ENCODE data around the gene ATP5PO.
"Not testable (repeated sequence)": the region's sequence is repeated elsewhere in the genome, so short reads cannot be mapped to it uniquely, and the experiment has no call there.

Gene ATP5PO

GRCh38 chr21:33865996-33866575 lies 49.5 kb downstream of the ATP5PO start:
- no peak for DNase-seq

DNA sequence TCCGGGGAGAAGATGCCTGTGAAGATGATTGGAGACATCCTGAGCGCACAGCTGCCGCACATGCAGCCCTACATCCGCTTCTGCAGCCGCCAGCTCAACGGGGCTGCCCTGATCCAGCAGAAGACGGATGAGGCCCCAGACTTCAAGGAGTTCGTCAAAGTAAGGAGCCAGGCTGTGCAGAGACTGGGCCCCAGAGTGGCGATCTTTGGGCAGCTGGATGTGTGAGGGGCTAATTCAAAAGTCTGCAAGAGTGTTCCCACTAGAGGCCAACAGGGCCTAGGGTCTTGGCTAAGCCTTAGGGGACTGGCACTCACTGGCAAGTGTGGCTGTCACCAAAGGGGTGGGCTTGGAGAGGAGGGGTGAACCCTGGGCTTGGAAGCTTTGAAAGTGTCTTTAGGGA lies 50.4 kb downstream of the ATP5PO start:
- no peak for DNase-seq

DNA sequence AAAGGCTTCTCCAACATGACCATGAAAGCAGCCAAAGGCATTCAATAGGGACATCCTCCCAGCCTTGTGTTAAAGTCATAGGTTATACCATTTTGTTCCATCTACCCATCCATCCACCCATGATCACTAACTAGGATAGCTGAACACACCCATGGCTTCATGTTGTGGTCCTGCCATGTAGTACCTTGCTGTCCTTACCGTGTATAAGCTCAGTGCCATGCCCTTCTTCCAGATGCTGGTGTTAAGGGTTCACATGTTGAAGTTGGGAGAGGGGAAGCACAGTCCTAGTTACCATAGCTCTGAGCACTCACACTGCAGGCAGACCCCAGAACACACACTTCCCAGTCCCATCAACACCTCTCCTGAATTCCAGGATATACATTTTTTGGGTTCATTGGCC lies 51.5 kb downstream of the ATP5PO start:
- no peak for DNase-seq

- DNase-seq: not testable (repeated sequence)
These were observed 52.4 kb downstream of the ATP5PO start for GRCh38 chr21:33863191-33863590.

GRCh38 chr21:33861125-33861524 lies 54.5 kb downstream of the ATP5PO start:
- no peak for DNase-seq

GRCh38 chr21:33860332-33860879 lies 55.2 kb downstream of the ATP5PO start:
- no peak for DNase-seq

DNA sequence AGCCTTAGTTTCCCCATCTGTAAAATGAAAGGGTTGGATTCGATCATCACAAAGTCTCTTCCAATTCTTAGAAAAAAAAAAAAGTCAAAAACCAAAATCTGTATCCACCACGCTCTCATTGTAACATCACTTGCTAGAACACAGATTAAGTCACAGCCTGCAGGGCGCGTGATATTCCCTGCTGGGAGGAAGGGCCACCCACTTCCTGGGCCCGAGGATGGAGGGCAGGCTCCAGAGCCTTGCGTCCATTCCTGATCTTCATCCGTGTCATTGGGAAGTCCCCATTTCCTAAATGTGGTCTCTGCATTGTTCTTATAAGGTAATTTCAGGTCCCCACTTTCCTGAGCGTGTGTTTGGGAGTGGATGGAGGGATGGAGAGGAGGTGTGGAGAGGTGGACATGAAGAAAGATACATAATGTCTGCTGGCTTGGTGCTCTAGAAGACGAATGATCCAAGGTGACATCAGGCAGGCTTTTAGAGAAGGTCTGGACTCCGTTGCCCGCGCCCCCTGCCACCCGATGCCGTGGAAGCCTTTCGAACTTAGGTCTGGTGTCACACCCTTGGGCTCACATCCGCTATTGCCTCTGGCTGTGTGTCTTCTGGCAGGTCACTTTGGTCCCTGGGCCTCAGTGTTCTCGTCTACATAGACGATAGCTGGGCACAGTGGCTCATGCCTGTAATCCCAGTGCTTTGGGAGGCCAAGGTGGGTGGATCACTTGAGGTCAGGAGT lies 56.1 kb downstream of the ATP5PO start:
- no peak for DNase-seq

- DNase-seq: no peak
These were observed 56.8 kb downstream of the ATP5PO start for GRCh38 chr21:33858667-33859372.

- DNase-seq: no peak
These were observed 57.5 kb downstream of the ATP5PO start for GRCh38 chr21:33857846-33858666.

- DNase-seq: no peak
These were observed 58.6 kb downstream of the ATP5PO start for GRCh38 chr21:33856893-33857527.

- DNase-seq: no peak
These were observed 60.4 kb downstream of the ATP5PO start for GRCh38 chr21:33855190-33855589.

DNA sequence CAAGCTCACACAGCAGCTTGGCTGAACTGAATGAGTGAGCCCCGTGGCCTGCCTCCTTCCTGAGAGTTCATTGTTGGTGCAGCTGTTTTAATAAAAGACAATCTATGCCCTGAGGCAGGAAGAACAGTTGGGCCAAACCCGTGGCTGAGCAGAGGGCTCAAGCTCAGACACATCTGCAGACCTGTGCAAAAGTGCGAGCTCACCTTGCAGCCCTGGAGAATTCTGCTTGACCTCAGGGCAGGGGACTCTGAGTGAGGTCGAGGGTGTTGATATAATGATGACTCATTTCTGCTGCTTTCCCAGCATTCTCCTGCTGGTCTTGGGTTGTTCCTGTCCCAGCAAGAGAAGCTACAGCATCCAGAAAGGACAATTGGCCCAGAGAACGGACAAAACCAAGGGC lies 61.0 kb downstream of the ATP5PO start:
- DNase-seq: no peak
